COR-L47 (cell line): Measurements from ENCODE around the gene METTL9.
"Not testable (repeated sequence)": the region's sequence is repeated elsewhere in the genome, so short reads cannot be mapped to it uniquely, and the experiment has no call there.

ENCODE experiments used
- DNase-seq: peaks from one replicate; lab custom pipeline; 2025; lab: John Stamatoyannopoulos, UW

The METTL9 gene

GRCh38 chr16:21611198-21611555 lies 11.8 kb downstream of the METTL9 start:
- no peak for DNase-seq

GRCh38 chr16:21611556-21612384 lies 12.4 kb downstream of the METTL9 start:
- DNase-seq = no peak

GRCh38 chr16:21613361-21613760 lies 14.0 kb downstream of the METTL9 start:
- DNase-seq = no peak

GRCh38 chr16:21613781-21614180 lies 14.4 kb downstream of the METTL9 start:
- DNase-seq = no peak

- no peak for DNase-seq
Observed at GRCh38 chr16:21614896-21615295, 15.5 kb downstream of the METTL9 start.

- no peak for DNase-seq
Observed at GRCh38 chr16:21617607-21618006, 18.2 kb downstream of the METTL9 start.

GRCh38 chr16:21618281-21618680 lies 18.9 kb downstream of the METTL9 start:
- no peak for DNase-seq

GRCh38 chr16:21619765-21620425 lies 20.5 kb downstream of the METTL9 start:
- DNase-seq = no peak

GRCh38 chr16:21620592-21620991 lies 21.2 kb downstream of the METTL9 start:
- DNase-seq = no peak

GRCh38 chr16:21622545-21622944 lies 23.2 kb downstream of the METTL9 start:
- no peak for DNase-seq

GRCh38 chr16:21625026-21625425 lies 25.6 kb downstream of the METTL9 start:
- no peak for DNase-seq

GRCh38 chr16:21626659-21627277 lies 27.4 kb downstream of the METTL9 start:
- DNase-seq = no peak

GRCh38 chr16:21628121-21628726 lies 28.8 kb downstream of the METTL9 start:
- no peak for DNase-seq

GRCh38 chr16:21628772-21629171 lies 29.4 kb downstream of the METTL9 start:
- no peak for DNase-seq

- not testable (repeated sequence) for DNase-seq
Observed at GRCh38 chr16:21629616-21630539, 30.5 kb downstream of the METTL9 start.

GRCh38 chr16:21630866-21631265 lies 31.5 kb downstream of the METTL9 start:
- DNase-seq = not testable (repeated sequence)

GRCh38 chr16:21631376-21631775 lies 32.0 kb downstream of the METTL9 start:
- DNase-seq = not testable (repeated sequence)

GRCh38 chr16:21631951-21632575 lies 32.7 kb downstream of the METTL9 start:
- not testable (repeated sequence) for DNase-seq

GRCh38 chr16:21634216-21634615 lies 34.8 kb downstream of the METTL9 start:
- no peak for DNase-seq

GRCh38 chr16:21635694-21636093 lies 36.3 kb downstream of the METTL9 start:
- DNase-seq = not testable (repeated sequence)
